ENCODE data around the gene LEFTY1. TPM values are rescaled to one million over a fixed set of nuclear protein-coding genes. Genes with fewer than 3 reads are reported as not detected.
"Not testable (repeated sequence)": the region's sequence is repeated elsewhere in the genome, so short reads cannot be mapped to it uniquely, and the experiment has no call there.

The LEFTY1 gene, protein sequence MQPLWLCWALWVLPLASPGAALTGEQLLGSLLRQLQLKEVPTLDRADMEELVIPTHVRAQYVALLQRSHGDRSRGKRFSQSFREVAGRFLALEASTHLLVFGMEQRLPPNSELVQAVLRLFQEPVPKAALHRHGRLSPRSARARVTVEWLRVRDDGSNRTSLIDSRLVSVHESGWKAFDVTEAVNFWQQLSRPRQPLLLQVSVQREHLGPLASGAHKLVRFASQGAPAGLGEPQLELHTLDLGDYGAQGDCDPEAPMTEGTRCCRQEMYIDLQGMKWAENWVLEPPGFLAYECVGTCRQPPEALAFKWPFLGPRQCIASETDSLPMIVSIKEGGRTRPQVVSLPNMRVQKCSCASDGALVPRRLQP
- not detected in 2 replicates for total RNA-seq

DNA sequence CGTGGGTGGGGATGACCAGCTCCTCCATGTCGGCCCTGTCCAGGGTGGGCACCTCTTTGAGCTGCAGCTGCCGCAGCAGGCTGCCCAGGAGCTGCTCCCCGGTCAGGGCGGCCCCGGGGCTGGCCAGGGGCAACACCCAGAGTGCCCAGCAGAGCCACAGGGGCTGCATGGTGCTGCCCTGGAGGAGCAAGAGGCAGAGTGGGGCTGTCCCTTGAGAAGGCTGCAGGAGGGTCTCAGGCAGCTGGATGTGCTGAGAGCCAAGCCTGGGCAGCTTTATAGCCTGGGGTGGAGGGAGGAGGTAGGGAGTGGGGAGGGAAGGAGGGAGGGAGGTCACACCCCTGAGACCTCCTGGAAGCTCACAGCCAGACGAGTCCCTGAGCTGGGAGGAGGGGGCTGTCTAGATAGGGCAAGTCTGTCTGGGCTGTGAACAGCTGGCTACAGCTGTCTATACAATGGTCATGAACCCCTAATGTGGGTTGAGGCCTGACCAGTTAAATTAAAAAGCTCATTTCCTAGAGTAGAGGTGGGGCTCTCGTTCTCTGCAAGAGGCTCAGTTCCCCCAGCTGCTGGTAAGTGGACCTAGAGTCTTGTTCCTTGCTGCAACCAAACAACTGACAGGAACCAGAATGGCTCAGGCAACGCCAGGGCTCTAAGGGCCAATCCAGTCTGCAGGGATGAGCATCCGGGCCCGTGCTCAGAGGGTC lies at the start of gene LEFTY1:
LEFTY1 (minus strand) TSS at position 249 of the 704 bp plus-strand sequence; CDS start at position 169, 80 bp downstream.
- intact Hi-C loops (cut with micrococcal nuclease), result no loop called here

DNA sequence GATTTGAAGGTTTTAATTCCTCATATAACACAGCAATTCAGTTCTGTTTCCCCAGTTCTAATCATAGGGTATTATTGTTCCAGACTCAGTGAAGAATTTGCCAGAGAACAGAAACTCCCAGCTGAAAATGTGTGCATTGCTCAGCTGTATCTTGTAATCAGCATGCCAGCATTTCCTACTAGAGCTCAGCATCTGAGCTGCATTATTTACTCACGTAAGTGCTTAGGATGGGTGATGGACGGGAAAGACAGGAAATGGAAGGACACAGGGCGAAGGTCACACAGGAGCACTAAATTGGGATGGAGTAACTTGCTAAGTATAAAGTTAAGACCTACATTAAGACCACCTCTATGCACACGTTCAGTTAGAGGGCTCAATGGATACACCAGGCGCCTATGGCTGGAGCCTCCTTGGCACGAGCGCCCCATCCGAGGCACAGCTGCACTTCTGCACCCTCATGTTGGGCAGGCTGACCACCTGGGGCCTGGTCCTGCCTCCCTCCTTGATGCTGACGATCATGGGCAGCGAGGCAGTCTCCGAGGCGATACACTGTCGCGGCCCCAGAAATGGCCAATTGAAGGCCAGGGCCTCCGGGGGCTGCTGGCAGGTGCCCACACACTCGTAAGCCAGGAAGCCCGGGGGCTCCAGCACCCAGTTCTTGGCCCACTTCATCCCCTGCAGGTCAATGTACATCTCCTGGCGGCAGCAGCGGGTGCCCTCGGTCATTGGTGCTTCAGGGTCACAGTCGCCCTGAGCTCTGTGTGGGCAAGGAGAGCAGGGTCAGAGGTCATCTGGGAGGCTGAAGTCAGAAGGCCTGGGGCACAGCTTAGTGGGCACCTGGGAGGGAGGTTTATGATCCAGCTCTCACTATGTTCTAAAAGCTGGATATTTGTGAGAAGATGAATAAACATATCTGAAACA lies 48.4 kb upstream of the LEFTY1 start:
- intact Hi-C loops (cut with micrococcal nuclease), result no loop called here

- intact Hi-C loops (cut with micrococcal nuclease), result no loop called here
Measured at GRCh38 chr1:225936523-225936922, 47.6 kb upstream of the LEFTY1 start.

DNA sequence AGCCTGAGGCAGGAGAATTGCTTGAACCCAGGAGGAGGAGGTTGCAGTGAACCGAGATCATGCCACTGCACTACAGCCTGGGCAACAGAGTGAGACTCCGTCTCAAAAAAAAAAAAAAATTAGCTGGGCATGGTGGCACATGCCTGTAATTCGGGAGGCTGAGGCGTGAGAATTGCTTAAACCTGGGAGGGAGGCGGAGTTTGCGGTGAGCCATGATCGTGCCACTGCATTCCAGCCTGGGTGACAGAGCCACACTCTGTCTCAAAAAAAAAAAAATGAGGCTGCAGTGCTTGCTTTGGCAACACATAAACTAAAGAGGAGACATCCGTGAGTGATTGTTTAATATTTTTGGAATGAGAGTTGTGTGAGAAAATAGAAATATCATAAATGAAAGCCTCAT lies 47.1 kb upstream of the LEFTY1 start:
- intact Hi-C loops (cut with micrococcal nuclease), result not testable (repeated sequence)

- intact Hi-C loops (cut with micrococcal nuclease), result no loop called here
Measured at GRCh38 chr1:225934711-225935110, 45.8 kb upstream of the LEFTY1 start.

GRCh38 chr1:225933072-225933471 lies 44.1 kb upstream of the LEFTY1 start:
- intact Hi-C loops (cut with micrococcal nuclease), result no loop called here

DNA sequence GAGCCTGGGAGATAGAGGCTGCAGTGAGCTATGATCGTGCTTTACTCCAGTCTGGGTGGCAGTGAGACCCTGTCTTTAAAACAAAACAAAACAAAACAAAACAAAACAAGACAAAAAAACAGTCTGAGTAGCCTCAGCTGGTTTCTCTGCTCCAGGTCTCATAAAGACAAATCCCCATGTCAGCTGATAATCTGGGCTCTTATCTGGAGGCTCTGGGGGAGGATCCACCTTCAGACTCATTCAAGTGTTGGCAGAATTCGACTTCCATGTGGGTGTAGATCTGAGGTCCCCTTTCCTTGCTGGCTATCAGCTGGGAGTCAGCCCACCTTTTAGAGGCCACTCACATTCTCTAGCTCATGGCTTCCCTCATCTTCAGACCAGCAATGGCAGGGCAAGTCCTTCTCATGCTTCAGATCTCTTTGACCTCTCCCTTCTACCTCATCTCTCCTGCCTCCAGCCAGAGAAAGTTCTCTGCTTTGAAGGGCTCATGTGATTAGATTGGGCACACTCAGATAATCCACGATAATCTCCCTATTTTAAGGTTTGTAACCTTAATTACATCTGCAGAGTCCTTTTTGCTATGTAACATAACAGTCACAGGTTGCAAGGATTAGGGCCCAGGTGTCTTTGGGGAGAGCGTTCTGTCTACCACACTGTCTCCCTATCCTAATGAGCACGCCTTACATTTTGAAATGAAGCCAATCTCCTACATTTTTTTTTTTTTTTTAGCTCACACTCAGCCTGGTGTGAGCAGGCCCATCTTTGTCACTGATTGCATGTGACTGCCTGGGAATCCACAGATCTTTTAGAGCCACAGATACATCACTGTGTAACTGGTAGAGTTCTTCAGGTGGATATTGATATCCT lies 42.6 kb upstream of the LEFTY1 start:
- intact Hi-C loops (cut with micrococcal nuclease), result no loop called here

DNA sequence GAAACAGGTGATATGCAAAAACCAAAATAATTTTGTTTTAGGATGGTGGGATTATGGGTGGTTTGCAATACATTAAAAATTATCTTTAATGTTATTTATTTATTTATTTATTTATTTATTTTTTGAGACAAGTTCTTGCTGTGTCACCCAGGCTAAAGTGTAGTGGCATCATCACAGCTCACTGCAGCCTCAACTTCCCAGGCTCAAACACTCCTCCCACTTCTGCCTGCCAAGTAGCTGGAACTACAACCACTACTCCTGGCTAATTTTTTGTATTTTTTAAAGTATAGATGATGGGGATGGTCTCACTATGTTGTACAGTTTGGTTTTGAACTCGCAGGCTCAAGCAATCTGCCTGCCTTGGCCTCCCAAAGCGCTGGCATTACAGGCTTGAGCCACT lies 41.6 kb upstream of the LEFTY1 start:
- intact Hi-C loops (cut with micrococcal nuclease), result no loop called here

DNA sequence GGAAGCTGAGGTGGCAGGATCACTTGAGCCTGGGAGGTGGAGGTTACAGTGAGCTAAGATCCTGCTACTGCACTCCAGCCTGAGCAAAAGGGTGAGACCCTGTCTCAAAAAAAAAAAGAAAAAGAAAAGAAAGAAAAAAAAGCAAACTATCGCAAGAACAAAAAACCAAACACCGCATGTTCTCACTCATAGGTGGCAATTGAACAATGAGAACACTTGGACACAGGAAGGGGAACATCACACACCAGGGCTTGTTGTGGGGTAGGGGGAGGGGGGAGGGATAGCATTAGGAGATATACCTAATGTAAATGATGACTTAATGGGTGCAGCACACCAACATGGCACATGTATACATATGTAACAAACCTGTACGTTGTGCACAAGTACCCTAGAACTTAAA lies 40.5 kb upstream of the LEFTY1 start:
- intact Hi-C loops (cut with micrococcal nuclease), result not testable (repeated sequence)

DNA sequence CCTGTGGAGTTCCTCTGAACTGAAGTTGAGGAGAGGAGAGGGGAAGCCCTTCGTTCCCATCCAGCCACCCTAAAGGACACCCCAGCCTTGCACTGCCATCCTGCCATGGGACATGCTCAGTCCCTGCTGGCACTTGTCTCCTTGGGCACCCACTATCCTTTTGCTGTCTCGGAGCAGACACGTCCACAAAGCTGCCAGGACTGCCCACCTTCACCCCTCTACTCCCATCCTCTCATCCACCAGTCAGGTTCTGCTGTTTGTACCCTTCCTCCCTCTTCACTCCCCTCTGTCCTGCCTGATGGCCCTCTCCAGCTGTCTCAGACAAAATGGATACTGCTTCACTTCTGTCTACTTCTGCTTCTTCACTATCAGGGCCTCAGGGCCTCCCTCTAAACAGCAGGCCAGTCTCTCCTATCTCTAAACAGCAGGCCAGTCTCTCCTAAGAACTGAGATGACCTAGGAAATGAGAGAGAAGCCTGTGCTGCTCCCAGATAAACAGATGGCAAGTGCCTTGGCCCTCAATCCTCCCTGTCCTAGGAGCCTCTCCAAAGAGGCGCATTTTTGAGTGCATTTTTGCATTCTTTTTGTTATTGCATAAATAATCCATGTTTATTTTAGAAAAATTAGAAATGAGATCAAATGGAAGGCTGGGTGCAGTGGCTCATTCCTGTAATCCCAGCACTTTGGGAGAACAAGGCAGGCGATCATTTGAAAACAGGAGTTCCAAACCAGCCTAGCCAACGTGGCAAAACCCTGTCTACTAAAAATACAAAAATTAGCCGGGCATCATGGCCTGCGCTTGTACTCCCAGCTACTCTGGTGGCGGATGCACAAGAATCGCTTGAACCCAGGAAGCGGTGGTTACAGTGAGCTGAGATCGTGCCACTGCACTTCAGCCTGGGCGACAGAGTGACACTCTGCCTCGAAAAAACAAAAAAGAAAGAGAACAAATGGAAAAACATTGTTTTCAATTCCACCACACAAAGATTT lies 39.5 kb upstream of the LEFTY1 start:
- intact Hi-C loops (cut with micrococcal nuclease), result no loop called here

DNA sequence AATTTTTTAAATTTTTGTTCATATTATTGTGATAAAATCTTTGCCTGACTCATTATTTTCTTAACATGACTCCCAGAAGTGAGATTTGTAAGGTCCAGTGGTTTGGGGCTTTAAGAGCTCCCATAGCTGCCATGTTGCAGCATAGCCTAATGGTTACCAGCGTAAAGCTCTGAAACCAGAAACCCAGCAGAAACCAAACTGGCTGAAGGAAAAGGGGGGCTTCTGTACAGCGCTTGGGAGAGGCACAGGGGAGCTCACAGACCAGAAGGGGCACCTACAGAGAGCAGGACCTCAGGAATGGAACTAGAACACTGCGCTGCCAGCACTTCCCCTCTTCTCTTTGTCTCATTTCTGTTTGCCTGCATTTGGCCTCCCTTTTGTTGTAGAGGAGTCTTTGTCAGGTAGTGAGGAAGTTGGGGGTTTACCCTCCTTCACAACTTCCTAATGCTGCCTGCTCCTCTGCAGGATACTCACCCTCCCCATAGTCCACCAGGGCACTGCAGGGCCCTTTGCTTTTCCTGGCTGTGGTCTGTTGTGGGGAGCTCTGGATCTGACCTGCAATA lies 37.7 kb upstream of the LEFTY1 start:
- intact Hi-C loops (cut with micrococcal nuclease), result no loop called here

DNA sequence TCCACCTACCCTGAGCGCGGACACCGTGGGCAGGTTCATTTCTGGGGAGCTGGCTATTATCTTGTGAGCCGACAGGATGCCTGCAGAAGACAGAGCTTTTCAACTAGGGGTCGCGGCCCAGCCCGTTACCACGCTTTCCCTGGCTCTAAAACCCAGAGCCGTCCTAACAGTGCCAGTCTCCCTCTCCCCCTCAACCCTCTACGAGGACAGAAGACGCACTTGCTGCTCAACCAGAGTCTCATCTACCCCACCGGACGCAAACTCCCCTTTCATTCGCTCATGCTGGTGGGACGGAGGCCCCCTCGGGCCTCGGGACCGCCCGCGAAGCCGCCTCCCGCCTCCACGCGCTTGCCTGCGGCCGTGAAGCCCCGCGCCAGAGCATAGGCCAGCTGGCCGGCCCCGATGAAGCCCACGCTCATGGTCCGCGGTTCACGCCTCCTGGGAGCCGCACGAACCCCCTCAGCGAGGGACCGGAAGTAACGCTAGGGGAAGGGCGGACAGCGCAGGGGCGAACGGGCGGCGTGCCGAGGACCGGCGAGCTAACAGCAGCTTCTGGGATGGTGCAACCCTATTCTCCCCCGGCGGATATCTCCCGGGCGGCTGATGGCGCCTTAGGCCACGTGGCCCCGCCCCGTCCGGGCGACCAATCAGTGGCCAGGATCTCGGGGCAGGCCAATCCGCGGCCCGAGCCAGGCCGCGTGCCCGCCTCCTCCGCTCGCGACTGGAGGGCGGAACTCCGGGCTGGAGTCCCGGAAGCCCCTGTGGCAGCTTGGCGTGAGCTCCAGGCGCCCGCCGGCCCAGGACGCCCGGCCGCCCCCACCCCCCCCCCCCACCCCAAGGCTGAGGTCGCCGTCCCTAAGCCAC lies 35.0 kb upstream of the LEFTY1 start, which contains the start of gene PYCR2:
PYCR2 (minus strand) TSS at position 559 of the 864 bp plus-strand sequence; CDS start at position 419, 140 bp downstream.
- intact Hi-C loops (cut with micrococcal nuclease), result loop anchor here (1.0 to 5.0 kb wide), 7 partner anchors 27 to 497 kb away; partner anchors contain the start of genes H3-3A, LBR, SDE2 and TMEM63A

- intact Hi-C loops (cut with micrococcal nuclease), result loop anchor here (5.0 kb wide), 1 partner anchor 496 kb away; the partner anchor contains the start of gene LBR
Measured at GRCh38 chr1:225923381-225923691, 34.4 kb upstream of the LEFTY1 start.

- intact Hi-C loops (cut with micrococcal nuclease), result loop anchor here (5.0 kb wide), 1 partner anchor 495 kb away; the partner anchor contains the start of gene LBR
Measured at GRCh38 chr1:225921734-225922709, 33.1 kb upstream of the LEFTY1 start.

- intact Hi-C loops (cut with micrococcal nuclease), result loop anchor here (5.0 kb wide), 1 partner anchor 493 kb away; the partner anchor contains the start of gene LBR
Measured at GRCh38 chr1:225919906-225920305, 31.0 kb upstream of the LEFTY1 start.

- intact Hi-C loops (cut with micrococcal nuclease), result no loop called here
Measured at GRCh38 chr1:225918280-225918679, 29.3 kb upstream of the LEFTY1 start.

DNA sequence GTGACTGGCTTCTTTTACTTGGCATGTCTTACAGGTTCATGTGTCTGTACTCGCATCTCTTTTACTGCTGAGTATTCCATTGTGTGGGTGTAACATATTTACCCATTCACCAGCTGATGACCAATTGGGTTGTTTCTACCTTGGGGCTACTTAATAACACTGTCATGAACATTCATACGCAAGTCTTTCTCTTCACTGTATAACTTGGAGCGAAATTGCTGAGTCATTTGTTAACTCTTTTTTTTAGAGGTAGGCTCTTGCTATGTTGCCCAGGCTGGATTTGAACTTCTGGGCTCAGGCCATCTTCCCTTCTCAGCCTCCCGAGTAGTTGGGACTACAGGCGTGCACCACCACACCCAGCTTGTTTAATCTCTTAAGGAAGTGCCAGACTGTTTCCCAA lies 28.6 kb upstream of the LEFTY1 start:
- intact Hi-C loops (cut with micrococcal nuclease), result no loop called here

Measured in T-helper 2 cell treated with Interferon-gamma antibody and Interleukin-4, amounts not matched to agents 100 ng/mL and 5 ng/mL, for 36 hours (primary cell).